ENCODE measurements around the gene ENO3.
A peak's percentile ranks its signal among the peaks of the same experiment; 100 is the strongest.

The ENO3 gene

GRCh38 chr17:4937553-4937952, 13.4 kb upstream of the ENO3 start:
- no peak for DNase-seq

DNA sequence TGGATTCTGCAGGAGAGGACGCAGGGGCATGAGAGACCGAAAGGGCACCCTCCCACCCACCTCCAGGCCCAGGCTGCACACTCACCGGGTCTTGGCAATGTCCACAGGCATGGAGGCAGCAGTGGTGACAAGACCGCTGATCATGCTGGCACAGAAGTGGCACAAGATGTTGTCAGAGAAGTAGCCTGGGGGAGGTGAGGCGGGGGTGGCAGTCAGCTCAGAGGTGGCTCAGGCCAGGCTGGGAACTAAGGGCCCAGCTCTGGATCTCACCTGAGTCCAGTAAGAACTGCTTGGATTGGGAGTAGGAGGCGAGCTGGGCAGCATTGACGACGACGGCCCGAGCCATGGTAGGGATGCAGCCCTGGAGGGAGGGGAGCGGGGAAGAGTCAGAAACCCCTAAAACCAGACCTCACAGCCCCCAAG, 12.8 kb upstream of the ENO3 start:
- DNase-seq = no peak

GRCh38 chr17:4938688-4939545, 12.0 kb upstream of the ENO3 start:
- DNase-seq = no peak

- no peak for DNase-seq
These were observed 11.4 kb upstream of the ENO3 start for GRCh38 chr17:4939546-4939795.

DNA sequence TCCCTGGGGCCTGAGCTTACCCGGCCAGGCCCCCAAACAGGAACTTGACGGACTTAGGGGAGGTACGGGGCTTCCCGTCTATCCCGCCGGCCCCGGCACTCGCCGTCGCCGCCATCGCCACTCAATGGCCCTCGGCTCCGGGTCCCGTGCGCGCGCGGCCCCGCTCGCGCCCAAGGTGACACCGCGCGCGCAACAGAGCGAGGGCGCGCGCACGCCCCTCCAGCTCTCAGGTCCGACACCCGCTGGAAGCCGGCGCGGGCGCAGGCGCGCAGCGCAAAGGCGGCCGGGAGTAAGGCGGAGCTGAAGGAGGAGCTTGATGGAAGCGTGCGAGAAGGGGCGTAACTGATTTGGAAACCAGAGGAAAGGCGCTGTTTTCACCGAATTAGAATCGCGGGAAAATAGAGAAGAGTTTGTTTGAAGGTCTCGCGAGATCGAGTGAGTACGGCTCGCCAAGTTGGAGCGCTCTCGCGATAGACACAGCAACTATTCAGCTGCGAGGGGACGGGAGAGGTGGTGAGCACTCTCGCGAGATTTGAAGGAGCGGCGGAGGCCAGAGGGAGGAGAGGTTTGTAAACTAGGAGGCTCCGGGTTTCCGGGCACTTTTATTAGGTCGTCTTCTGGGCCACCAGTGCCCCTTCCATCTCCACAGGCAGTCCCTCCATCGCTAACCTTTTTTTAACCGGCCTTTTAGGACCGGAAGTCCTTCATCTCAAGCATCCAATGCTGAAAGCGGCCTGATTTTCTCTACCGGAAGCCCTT, 10.9 kb upstream of the ENO3 start, which contains the start of the genes RNF167 and SLC25A11:
RNF167 (plus strand) TSS at position 473 of the 759 bp plus-strand sequence. CDS start 642 bp downstream, outside the sequence.
SLC25A11 (minus strand) TSS at position 251 of the 759 bp plus-strand sequence; CDS start at position 115, 136 bp downstream.
- peak; percentile 73 to 99 (median 96) for DNase-seq

DNA sequence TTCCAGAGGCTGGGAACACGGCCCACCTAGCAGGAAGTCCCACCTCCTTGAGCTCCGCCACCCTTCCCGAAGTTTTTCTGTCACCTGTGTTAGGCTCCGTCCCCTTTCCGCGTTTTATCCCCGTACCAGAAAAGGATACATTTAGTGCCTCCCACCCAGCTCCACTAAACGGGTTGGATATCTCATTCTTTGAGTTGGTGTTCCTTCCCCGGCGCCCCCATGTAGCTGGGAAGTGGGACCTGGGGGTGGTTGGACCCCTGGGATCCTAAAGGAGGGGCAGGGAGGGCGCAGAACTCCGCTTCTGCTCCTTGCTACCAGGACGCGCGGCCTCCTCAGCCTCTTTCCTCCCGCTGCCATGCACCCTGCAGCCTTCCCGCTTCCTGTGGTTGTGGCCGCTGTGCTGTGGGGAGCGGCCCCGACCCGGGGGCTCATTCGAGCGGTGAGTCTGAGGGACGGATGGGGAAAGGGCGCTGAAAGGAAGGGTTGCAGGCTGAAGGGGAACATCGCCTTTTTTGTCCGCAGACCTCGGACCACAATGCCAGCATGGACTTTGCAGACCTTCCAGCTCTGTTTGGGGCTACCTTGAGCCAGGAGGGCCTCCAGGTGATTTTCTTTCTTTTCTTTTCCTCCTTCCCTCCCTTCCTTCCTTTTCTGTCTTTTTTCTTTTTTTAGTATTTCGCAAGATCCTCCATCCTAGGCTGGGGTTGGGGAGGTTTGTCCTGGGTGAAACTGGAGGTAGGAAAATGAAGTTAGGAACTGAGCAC, 10.2 kb upstream of the ENO3 start:
- DNase-seq = no peak

DNA sequence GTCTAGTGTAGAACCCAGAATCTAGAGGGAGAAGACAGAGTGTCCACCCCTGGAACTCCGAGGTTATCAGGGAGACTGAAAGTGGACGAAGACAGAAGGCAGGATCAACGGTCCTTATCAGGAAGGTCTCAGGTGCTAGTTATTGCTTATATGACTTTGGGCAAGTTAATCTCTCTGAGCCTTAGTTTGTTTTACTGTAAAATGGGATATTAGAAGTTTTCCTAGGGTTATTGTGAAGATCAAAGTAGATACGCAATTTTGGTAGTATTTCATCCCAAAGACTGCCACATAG, 9.7 kb upstream of the ENO3 start:
- no peak for DNase-seq

- no peak for DNase-seq
These were observed 8.0 kb upstream of the ENO3 start for GRCh38 chr17:4942760-4943508.

GRCh38 chr17:4944163-4944553, 6.8 kb upstream of the ENO3 start:
- DNase-seq = no peak

- DNase-seq = no peak
These were observed 6.3 kb upstream of the ENO3 start for GRCh38 chr17:4944554-4945175.

DNA sequence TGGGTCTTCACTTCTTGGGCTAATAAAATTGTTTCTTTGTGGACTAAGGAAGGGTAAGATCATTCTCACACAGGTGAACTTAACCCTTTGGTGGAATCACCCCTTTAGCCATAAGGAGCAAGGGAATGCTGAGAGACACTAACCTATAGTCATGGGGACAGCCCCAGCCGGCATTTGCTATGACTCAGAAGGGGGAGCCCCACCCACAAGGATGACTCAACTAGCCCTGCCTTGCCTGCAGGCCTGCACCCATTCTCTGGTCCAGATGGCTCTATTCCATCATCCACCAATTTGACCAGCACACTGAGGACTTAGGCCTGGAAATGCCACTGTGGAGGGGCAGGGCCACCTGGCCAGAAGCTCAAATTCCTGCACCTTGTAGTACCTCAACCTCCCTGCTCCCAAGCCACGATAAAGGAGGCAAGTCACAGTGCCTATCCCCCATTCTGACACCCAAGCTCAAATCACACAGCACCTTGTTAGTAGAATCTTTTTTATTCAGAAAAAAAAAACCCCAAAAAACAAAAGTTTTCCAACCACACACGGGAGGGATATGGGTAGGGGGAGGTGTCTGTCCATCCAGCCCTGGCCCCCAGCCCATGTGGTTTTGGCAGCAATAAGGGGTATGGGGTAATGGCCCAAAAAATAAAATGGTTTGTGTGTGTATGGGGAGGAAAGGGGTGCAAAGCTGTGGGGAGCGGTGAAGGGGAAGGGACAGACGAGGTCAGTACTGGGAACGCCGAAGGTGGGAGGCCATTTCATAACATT, 5.6 kb upstream of the ENO3 start:
- peak in 2 of 14 donors; percentile 35 to 56 for DNase-seq

GRCh38 chr17:4945944-4946280, 5.0 kb upstream of the ENO3 start:
- DNase-seq = no peak

- DNase-seq = no peak
These were observed 4.5 kb upstream of the ENO3 start for GRCh38 chr17:4946312-4946976.

GRCh38 chr17:4947010-4947410, 3.9 kb upstream of the ENO3 start:
- peak in 2 of 14 donors; percentile 26 to 29 for DNase-seq

- DNase-seq = peak in 8 of 14 donors; percentile 16 to 69 (median 55)
These were observed 3.3 kb upstream of the ENO3 start for GRCh38 chr17:4947411-4948165.

DNA sequence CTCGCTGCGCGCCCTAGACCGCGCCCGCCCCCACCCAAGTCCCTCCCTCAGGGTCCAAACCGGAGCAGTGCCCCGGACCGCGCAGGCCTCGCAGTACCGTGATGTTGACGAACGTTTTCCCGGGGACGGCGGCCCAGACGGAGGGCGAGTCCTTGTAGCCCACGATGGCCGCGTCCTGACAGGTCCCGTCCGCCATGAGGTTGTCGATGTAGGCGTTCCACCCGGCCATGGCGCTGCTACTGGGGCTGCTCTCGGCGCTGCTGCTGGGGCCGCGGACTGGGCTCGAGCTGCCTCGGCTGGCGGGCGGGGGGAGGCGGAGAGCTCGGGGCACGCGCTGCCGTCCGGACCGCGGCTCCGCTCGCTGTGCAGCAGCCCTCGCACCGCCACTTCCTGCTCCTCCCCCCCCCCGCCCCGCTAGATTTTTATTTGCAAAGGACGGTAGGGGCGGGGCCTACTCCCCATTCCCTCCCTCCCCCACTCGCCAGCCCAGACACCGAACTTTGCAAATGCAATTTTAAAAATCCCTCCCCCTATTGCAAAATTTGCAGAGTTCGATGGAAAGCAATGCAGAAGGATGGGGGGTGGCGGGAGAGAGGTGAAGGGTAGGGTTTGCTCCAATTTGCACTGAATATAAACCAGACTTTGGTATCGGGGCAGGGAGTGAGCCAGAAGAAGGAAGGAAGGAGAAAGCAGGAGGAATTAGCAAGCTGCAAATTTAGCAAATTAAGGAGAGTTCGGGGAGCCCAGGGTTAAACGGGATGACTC, 2.6 kb upstream of the ENO3 start, which contains the start of gene PFN1:
PFN1 (minus strand) TSS at position 365 of the 765 bp plus-strand sequence; CDS start at position 229, 136 bp downstream.
- DNase-seq = peak in 13 of 14 donors; percentile 55 to 92 (median 82)

GRCh38 chr17:4948931-4949320, 2.0 kb upstream of the ENO3 start:
- peak in 12 of 14 donors; percentile 55 to 92 (median 80) for DNase-seq

DNA sequence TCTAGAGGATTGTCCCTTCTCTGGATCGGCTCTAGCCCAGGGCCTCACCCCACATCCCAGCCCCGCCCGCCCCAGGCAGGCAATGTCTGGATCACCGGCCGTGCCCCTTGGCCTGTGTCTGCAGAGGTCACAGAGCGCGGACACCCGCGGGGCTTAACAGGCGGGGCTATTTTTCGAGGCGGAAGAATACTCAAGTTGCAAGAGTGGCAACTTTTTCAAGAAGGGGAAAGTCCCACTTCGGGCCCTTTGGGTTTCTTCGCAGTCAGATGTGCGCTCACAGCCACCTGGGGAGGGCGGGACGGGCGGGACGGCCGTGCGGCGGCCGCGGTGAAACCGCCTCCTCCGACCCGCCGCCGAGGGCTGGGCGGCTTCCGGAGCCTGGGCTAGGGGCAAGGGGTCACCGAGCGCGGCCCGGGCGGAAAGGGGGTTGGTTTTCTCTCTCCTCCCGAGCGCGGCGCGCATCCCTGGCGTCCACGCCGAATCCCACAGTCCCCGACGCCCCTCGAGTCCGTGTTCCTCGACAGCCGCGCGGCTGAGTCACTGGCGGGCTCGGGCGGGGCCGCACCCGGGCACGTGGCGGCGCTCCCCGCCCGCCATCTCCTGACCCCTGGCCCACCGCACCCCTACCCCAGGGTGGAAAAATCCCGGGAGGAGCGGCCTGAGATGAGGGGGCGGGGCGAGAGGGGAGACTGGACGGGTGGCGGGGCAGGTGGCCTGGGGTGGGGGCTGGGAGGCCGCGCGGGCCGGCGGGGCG, 1.4 kb upstream of the ENO3 start:
- DNase-seq = peak in 9 of 14 donors; percentile 24 to 86 (median 51)

Data from C1 segment of cervical spinal cord (tissue), 14 donors.